Ovary (tissue), 9 donors: ENCODE measurements around the gene PELO. TPM values are rescaled to one million over a fixed set of nuclear protein-coding genes. Genes with fewer than 3 reads are reported as not detected.

Experiments used
- DNase-seq, 5 donors: peaks; one replicate each; pipeline ENCODE4 v3.0.0-alpha.2; 2019 to 2020
- H3K27ac ChIP-seq, 2 donors: fragments of 200-600 bp; one replicate each; pipeline versions ENCODE4 v1.5.1 to v1.8.0; 2019 to 2022
- H3K27me3 ChIP-seq: fragments of 200-600 bp; one replicate; pipeline ENCODE4 v1.8.0; 2022
- H3K36me3 ChIP-seq: fragments of 200-600 bp; sonication (generic); one replicate; pipeline ENCODE4 v1.5.1; 2019
- H3K4me1 ChIP-seq: one replicate; pipeline ENCODE4 v1.8.1; 2013; ENCODE audit warnings: mild to moderate bottlenecking, moderate library complexity; ENCODE audit not compliant: insufficient read depth
- H3K4me3 ChIP-seq: fragments of 200-600 bp; sonication (generic); one replicate; pipeline ENCODE4 v1.5.1; 2017
- H3K9me3 ChIP-seq, 2 donors: fragments of 200-600 bp in 1 of 2; sonication (generic) in 1 of 2; one replicate each; pipeline versions ENCODE4 v1.5.1 to v1.8.1; 2013 to 2019; ENCODE audit warnings: mild to moderate bottlenecking in 1 of 2, moderate library complexity in 1 of 2
- CTCF ChIP-seq, 3 donors: fragments of 450-650 bp in 2 of 3; fragments of 200-600 bp in 1 of 3; IDR thresholded peaks; one replicate each; pipeline versions ENCODE4 v1.5.1 to v1.8.0; 2016 to 2022; ENCODE audit warnings: antibody characterized with exemption in 3 of 3, mild to moderate bottlenecking in 1 of 3
- EP300 ChIP-seq: sonication (generic); formaldehyde crosslinking; IDR thresholded peaks from one replicate; pipeline ENCODE4 v1.6.1; 2017; ENCODE audit warnings: antibody characterized with exemption
- POLR2A ChIP-seq: fragments of 450-650 bp; IDR thresholded peaks from one replicate; pipeline ENCODE4 v1.6.1; 2017; ENCODE audit warnings: antibody characterized with exemption, mild to moderate bottlenecking, moderate library complexity
- WGBS, 3 donors: extraction: QIAGEN DNeasy Blood & Tissue Kit in 1 of 3; methylation state at CpG; one replicate each; pipeline versions ENCODE4 v1.1.5 to v1.1.7; 2013 to 2017; 5-methylcytosine and 5-hydroxymethylcytosine counted together
- intact Hi-C, 4 donors: fragments of 100-400 bp; cut with DNase I; formaldehyde crosslinking; loops; one replicate each; pipeline versions ENCODE4 v1.11.0 to v1.15.1; 2022 to 2023
- polyA plus RNA-seq, 2 donors: library from polyadenylated mRNA; stranded (reverse); fragments of 200-250 nt in 1 of 2; fragments of 350-450 nt in 1 of 2; fragmentation: Illumina TruSeq in 1 of 2; extraction: RNeasy Lipid Tissue Mini Kit (QIAGEN cat#74804) in 1 of 2; gene quantifications; one replicate each; pipeline ENCODE4 v1.2.3, GENCODE V29; 2013 to 2014
- total RNA-seq, 7 donors: library from RNA; depleted of rRNA in 2 of 7; stranded (reverse); fragments of >200 nt in 2 of 7; fragmentation: NEBNext Ultra II Directional in 3 of 7; extraction: Animal tissue kit (Norgen Biotek cat#: 25700) in 3 of 7; gene quantifications; one replicate each; pipeline versions ENCODE4 v1.1.0 to v1.2.4, GENCODE V29; 2016 to 2023
- donor health status: DM: no; HTN: no; CAD: no; lungs with moderate emphysema.
- donor health status: DM: no; HTN: no; CAD: no.
- donor health status: Bipolar disorder and iron deficiency.
- donor health status: DM: yes; HTN: yes; CAD: no.
- donor health status: DM: no; HTN: no; CAD: no.
- donor health status: DM: yes; HTN: yes; CAD: no.

Gene PELO
- total and polyA plus RNA-seq, 9 donors, result 6.3 to 19.0 (median 11.8) TPM

GRCh38 chr5:52769061-52769460 lies 18.7 kb upstream of the PELO start:
- 88 to 92% (median 89%) methylated on average over 5 of the region's 5 CpGs for WGBS, 3 donors

GRCh38 chr5:52770287-52770939 lies 17.3 kb upstream of the PELO start:
- Histone ChIP-seq H3K9me3 (no peaks in the 10 kb centered on the region), H3K27me3 (no peaks in the 10 kb centered on the region), H3K27ac (no peak overlapping the region), H3K36me3 (no peaks in the 10 kb centered on the region), H3K4me1 (no peaks in the 10 kb centered on the region), H3K4me3 (no peak overlapping the region)
- no peak for DNase-seq
- WGBS, 3 donors, result 97 to 99% (median 97%) methylated on average over 4 of the region's 4 CpGs
- intact Hi-C loops, result no loop called here
- TF ChIP-seq POLR2A (no peak), CTCF (IDR thresholded peaks at IDR 0.05) (no peak), EP300 (no peak)

More at GRCh38 chr5:52769061-52769460, 18.7 kb upstream of the PELO start:
- intact Hi-C loops, result no loop called here
- Histone ChIP-seq H3K27ac (no peak overlapping the region), H3K4me1 (no peaks in the 10 kb centered on the region), H3K9me3 (no peaks in the 10 kb centered on the region), H3K36me3 (no peaks in the 10 kb centered on the region), H3K4me3 (no peak overlapping the region), H3K27me3 (no peaks in the 10 kb centered on the region)
- no peak for DNase-seq
- TF ChIP-seq EP300, result no peak
- no peak for TF ChIP-seq POLR2A
- no peak for TF ChIP-seq CTCF (IDR thresholded peaks at IDR 0.05)

- Histone ChIP-seq H3K27ac (no peak overlapping the region), H3K4me3 (no peak overlapping the region), H3K27me3 (no peaks in the 10 kb centered on the region), H3K36me3 (no peaks in the 10 kb centered on the region), H3K4me1 (no peaks in the 10 kb centered on the region), H3K9me3 (no peaks in the 10 kb centered on the region)
- intact Hi-C loops, result no loop called here
- WGBS, 3 donors, result 73 to 90% (median 89%) methylated on average over 3 of the region's 3 CpGs
- TF ChIP-seq EP300 (no peak), CTCF (IDR thresholded peaks at IDR 0.05) (no peak)
- DNase-seq, result no peak
These were observed 16.2 kb upstream of the PELO start for GRCh38 chr5:52771343-52772039.

- DNase-seq, result no peak
- no peak for TF ChIP-seq CTCF (IDR thresholded peaks at IDR 0.05)
- no peak for TF ChIP-seq POLR2A
- no peak for TF ChIP-seq EP300
- Histone ChIP-seq H3K27ac (no peak overlapping the region), H3K36me3 (no peaks in the 10 kb centered on the region), H3K27me3 (no peaks in the 10 kb centered on the region), H3K4me1 (no peaks in the 10 kb centered on the region), H3K9me3 (no peaks in the 10 kb centered on the region), H3K4me3 (no peak overlapping the region)
- intact Hi-C loops, result no loop called here
These were observed 15.0 kb upstream of the PELO start for GRCh38 chr5:52772668-52773067.
